Measurements from ENCODE around the gene ERP27. TPM values are rescaled to one million over a fixed set of nuclear protein-coding genes. Genes with fewer than 3 reads are reported as not detected.
A peak's percentile ranks its signal among the peaks of the same experiment; 100 is the strongest.

ERP27 gene
- total and polyA plus RNA-seq, 10 donors, result 1.3 to 6.4 (median 3.8) TPM

DNA sequence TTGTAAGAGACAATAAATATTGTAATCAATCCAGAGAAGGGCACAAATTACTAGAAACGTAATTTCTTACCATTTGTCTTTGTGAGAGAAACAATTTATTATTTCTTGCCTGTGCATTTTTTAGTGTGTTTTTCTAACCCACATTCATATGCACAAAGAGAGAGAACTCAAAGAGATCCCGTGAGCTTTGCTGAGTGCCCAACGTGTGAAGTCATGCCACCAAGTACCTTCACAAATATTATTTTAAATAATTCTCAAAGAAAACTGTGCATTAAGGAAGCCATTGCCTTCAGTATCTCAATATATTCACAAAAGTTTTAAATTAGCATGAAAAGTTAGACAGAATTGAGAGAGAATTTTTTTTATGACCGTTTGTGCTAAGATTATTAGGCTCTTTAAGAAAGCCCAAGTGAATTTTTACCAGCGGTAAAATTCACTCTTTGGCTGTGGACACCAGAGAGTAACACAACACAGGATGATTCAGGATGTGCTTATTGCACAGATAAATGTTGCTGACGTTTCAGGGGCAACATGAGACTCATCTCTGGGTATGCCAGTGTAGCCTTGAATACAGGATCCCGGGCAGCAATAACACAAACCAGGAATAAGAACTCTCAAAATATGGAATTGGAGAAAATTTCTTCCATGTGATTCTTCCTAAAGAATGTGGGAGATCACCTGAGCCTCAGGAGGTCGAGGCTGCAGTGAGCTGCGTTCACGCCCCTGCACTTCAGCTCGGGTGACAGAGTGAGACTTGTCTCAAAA is 20.2 kb upstream of the ERP27 start:
- intact Hi-C loops (cut with DNase I; ENCODE audit: low total_unique reads), result no loop called here
- Histone ChIP-seq H3K4me3 (peak overlapping the region; percentile 24 to 94 (median 74)), H3K9me3 (no peaks in the 10 kb centered on the region), H3K36me3 (peaks cover 0 to 26% (median 0%) of the 10 kb centered on the region in 6 donors), H3K27ac (peak overlapping the region; percentile 86 to 94 (median 91)), H3K4me1 (peaks cover 57 to 96% (median 84%) of the 10 kb centered on the region in 6 donors), H3K27me3 (replicated peaks in 1 of 7) (no peaks in the 10 kb centered on the region)
- peak; percentile 71 for DNase-seq
- TF ChIP-seq POLR2A (IDR thresholded peaks at IDR 0.05) (no peak), POLR2AphosphoS5 (IDR thresholded peaks at IDR 0.05) (peak in 1 of 3 donors; percentile 45)
- TF ChIP-seq, protein P1, sequence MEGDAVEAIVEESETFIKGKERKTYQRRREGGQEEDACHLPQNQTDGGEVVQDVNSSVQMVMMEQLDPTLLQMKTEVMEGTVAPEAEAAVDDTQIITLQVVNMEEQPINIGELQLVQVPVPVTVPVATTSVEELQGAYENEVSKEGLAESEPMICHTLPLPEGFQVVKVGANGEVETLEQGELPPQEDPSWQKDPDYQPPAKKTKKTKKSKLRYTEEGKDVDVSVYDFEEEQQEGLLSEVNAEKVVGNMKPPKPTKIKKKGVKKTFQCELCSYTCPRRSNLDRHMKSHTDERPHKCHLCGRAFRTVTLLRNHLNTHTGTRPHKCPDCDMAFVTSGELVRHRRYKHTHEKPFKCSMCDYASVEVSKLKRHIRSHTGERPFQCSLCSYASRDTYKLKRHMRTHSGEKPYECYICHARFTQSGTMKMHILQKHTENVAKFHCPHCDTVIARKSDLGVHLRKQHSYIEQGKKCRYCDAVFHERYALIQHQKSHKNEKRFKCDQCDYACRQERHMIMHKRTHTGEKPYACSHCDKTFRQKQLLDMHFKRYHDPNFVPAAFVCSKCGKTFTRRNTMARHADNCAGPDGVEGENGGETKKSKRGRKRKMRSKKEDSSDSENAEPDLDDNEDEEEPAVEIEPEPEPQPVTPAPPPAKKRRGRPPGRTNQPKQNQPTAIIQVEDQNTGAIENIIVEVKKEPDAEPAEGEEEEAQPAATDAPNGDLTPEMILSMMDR (IDR thresholded peaks at IDR 0.05 in 8 of 11, conservative IDR thresholded peaks at IDR 0.05 in 3 of 11), result no peak
- 15 to 29% (median 24%) methylated on average over 11 of the region's 11 CpGs for WGBS, 5 donors

DNA sequence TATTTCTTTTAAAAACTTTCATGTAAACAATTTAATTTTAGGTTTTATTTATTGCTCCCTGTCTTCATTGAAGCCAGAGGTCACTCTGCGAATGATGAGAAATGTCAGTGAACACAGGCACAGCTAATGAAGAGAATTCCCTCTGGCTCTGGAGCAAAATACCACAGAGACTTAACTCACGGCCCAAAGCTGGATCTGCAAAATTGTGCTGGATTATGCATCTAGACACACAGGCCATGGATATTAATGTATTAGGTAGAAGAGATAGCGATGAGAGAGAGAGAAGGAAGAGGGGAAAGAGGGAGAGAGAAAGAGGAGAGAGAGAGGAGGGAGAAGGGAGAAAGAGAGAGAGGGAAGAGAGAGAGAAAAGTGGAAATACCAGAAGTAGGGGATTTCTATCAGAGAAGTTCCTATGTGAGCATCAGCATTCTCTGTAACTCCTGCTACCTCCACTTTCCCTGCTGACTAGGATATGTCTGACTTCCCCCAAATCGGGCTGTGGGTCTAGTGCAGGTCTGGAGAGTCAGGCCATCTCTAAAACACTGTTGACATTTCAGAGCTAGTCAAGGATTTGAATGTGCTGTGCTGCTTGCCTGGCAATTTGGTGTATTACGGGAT is 19.3 kb upstream of the ERP27 start:
- H3K27ac ChIP-seq, result peak overlapping the region; percentile 86 to 94 (median 91)
- H3K36me3 ChIP-seq, result peaks cover 0 to 26% (median 0%) of the 10 kb centered on the region in 6 donors
- peak overlapping the region in 7 of 8 donors; percentile 59 to 94 (median 76) for H3K4me3 ChIP-seq
- no peaks in the 10 kb centered on the region for H3K27me3 ChIP-seq (replicated peaks in 1 of 7)
- H3K4me1 ChIP-seq, result peaks cover 64 to 96% (median 84%) of the 10 kb centered on the region in 6 donors
- no peaks in the 10 kb centered on the region for H3K9me3 ChIP-seq
- no peak for DNase-seq
- no peak for TF ChIP-seq POLR2A (IDR thresholded peaks at IDR 0.05)
- TF ChIP-seq, protein P1 (IDR thresholded peaks at IDR 0.05 in 8 of 11, conservative IDR thresholded peaks at IDR 0.05 in 3 of 11), result no peak
- intact Hi-C loops (cut with DNase I; ENCODE audit: low total_unique reads), result no loop called here
- WGBS, 5 donors, result 24 to 46% (median 34%) methylated on average over 5 of the region's 5 CpGs

DNA sequence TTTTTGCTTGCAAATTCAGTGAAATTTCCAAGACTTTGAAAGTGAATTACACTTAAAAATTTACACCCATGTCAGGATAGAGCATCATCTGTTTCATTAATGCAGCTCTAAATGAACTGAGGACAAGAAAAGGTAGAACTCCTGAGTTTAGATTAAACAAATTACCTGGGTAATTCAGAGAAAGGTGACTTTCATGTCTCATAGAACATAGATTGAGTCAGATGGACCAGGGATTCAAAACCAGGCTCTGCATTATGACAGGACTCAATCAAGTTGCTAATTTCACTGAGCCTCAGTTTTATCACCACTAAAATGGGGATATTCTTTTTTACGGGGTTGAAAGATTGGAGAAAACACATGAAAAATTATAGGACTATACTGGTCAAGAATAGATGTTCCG is 18.6 kb upstream of the ERP27 start:
- no peaks in the 10 kb centered on the region for H3K27me3 ChIP-seq (replicated peaks in 1 of 7)
- WGBS, 5 donors, result 21 to 42% (median 30%) methylated on average over 2 of the region's 2 CpGs
- H3K36me3 ChIP-seq, result peaks cover 0 to 26% (median 0%) of the 10 kb centered on the region in 6 donors
- TF ChIP-seq, protein P1 (IDR thresholded peaks at IDR 0.05 in 8 of 11, conservative IDR thresholded peaks at IDR 0.05 in 3 of 11), result no peak
- no peak for TF ChIP-seq POLR2AphosphoS5 (IDR thresholded peaks at IDR 0.05)
- no peak for TF ChIP-seq POLR2A (IDR thresholded peaks at IDR 0.05)
- peak overlapping the region in 5 of 8 donors; percentile 59 to 94 (median 76) for H3K4me3 ChIP-seq
- peaks cover 69 to 96% (median 84%) of the 10 kb centered on the region in 6 donors for H3K4me1 ChIP-seq
- no peaks in the 10 kb centered on the region for H3K9me3 ChIP-seq
- peak overlapping the region; percentile 65 to 94 (median 91) for H3K27ac ChIP-seq
- no peak for DNase-seq
- intact Hi-C loops (cut with DNase I; ENCODE audit: low total_unique reads), result no loop called here
